ENCODE measurements around the gene GLYATL2. TPM values are rescaled to one million over a fixed set of nuclear protein-coding genes. Genes with fewer than 3 reads are reported as not detected.

Gene GLYATL2, protein sequence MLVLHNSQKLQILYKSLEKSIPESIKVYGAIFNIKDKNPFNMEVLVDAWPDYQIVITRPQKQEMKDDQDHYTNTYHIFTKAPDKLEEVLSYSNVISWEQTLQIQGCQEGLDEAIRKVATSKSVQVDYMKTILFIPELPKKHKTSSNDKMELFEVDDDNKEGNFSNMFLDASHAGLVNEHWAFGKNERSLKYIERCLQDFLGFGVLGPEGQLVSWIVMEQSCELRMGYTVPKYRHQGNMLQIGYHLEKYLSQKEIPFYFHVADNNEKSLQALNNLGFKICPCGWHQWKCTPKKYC
- 1.2 TPM for total RNA-seq

DNA sequence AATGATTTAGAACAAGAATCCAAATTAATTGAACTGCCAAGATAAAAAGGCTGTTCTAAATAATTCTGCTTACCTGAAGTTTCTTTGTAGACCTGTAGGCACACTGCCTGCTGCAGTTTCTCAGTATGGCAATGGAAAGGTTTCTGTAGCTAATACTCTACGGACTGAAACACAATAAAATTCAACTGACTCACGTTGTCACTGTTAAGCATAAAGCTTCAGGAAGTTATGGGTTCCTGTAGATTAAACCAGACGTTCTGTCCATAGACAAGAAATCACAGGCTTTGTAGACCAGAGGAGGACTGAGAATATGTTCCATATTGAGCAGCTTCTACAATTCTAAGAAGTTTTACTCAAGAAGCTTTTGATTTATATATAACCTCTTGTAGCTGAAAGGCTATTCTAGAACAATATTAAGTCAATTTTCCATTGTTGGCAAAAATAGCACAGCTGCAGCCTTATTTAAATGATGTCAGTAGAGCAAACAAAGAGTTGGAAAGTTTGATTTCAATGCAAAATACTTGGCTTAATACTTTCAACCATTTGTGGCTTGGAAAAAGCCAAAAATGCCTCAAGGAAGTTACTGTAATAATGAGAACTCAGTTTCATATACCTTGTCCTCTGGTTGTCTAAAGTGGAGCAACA, at the start of gene GLYATL2:
GLYATL2 (minus strand) TSS at position 344 of the 645 bp plus-strand sequence. CDS start 5,092 bp downstream, outside the sequence.
- DNase-seq: peak; percentile 6

DNA sequence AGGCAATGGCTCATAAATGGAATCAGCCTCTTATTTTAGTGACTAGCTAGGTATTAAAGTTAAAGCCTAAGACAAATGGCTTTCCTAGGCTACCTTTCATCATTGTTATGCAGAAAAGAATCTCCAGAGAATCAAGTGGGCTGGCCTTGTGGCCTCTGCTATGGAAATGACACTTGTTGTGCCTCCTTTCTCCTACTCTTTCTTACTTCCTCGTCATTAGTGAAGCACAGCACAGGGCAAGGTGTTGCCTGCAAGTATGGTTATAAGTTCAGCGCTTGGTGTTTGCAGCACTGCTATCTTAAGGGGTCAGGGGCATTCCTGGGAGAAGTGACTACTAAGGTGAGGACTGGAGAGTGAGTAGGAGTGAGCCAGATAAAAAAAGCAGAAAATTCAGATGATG, 49.4 kb upstream of the GLYATL2 start:
- DNase-seq: no peak

DNA sequence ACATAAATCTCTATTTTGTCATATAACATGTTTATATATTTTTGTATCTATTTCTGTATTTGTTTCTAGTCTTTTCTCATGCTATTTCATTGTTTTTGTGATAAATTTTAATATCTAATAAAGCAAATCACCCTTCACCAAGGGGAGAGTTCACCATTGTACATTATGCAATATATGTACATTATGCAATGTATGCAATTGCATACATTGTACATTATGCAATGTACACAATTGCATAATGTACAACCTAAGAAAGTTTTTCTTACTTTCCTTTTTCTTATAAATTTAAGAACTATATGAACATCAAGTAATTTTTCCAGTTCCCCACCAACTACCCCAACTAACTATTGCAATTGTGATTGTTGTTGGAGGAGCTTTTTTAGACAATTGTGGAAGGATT, 44.1 kb upstream of the GLYATL2 start:
- DNase-seq: no peak

DNA sequence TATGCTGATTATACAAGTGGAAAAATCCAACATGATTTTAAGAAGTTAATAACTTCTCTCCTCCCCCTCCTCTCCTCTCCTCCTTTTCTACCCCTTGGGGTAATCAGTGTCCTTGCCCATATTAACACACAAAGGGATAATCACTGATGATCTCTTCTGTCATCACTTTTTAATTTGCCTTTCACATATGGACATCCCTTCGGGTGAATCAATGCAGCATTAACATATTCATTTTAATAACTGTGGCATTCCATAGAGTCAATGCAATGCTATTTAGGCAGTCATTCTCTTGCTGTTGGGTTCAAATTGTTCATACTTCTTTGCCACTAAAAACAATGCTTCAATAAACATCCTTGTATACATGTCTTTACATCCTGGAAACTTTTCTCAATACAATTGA, 42.9 kb upstream of the GLYATL2 start:
- DNase-seq: no peak

DNA sequence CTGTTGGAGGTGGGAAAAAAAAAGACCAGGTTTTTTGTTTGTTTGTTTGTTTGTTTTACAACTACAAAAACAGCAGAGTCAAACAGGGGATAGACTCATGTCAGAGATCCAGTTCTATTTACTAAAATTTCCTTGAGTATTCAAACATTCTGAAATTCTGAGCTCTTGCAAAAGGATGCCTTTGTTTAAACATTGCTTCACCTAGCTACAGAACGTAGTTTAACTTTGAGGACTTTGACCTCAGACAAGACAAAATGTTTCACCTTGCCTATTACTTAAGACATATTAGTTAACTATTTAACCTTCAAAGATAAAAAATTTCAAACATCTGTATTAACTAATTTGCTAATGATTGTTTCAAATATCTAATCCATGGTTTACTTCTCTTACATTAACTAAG, 36.1 kb upstream of the GLYATL2 start:
- no peak for DNase-seq

DNA sequence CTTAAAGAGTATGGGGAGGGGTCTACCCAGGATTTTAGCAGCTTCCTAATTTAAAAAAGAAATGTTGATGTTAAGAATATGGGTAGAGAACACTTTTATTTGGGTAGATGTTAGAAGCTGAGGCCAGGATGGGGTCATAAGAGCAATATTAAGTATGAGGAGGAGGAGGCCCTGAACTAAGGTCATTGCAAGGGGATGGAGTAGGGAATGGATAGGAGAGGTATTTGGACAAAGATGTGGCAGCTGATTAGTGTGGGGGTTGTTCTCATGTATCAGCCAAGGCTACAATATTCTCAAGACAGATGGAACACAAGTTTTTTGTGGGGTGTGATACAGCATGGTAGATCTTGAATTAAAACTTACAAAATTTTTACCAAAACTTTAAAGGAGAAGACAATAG, 35.7 kb upstream of the GLYATL2 start:
- no peak for DNase-seq

DNA sequence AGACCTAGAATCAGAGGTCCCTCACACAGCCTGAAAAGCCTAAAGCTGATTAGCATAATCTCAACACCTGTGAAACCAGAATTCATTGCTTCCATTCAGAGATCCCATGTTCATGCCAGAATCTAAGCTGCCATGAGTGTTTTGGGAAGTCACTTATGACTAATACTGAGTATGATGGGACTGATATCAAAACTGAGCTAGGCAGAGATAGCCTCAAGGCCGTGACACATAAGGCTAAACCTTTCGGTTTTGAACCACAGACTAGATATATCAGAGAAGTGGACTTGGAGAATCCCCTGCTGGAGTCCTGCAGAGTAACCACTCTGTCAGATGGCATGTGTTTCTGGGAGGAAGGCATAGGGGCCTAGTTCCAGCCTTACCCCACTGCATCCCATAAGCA, 23.1 kb upstream of the GLYATL2 start:
- DNase-seq: no peak

DNA sequence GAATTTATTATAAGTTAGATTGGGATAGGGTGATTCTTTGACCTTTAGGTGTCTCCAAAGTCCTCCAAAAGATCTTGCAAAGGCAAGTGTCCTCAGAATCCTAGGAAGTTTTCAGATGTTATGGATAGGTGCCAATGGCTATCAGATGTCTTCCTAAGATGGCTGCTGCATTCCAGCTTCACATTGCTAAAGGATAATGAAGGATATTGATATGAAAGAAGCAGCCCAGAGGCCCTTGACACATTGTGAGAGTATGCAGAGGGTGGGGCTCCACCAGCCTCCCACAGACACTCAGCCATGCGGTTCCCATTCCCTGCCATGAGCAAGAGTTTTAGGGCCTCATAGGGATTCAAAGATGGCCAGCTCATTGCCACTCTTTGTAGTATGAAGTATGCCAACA, 22.3 kb upstream of the GLYATL2 start:
- DNase-seq: no peak

DNA sequence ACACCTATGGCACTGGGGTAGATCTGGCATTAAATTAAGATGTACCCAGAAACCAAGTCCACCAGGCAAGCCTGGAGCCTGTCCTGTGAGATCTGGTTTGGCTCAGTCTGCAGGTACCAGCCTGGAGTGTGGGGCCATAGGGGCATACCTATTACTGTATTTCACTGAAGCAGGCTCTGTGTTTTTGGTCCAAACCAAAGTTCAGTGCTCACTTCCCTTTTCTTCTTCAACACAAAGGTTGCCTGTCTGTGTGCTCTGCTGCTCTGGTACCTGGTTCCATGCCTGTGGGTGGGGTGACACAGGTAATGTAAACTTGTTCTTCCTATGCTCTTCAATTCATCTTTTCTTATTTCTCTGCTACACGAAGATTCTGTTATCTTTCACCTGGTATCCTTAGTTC, 19.8 kb upstream of the GLYATL2 start:
- no peak for DNase-seq

DNA sequence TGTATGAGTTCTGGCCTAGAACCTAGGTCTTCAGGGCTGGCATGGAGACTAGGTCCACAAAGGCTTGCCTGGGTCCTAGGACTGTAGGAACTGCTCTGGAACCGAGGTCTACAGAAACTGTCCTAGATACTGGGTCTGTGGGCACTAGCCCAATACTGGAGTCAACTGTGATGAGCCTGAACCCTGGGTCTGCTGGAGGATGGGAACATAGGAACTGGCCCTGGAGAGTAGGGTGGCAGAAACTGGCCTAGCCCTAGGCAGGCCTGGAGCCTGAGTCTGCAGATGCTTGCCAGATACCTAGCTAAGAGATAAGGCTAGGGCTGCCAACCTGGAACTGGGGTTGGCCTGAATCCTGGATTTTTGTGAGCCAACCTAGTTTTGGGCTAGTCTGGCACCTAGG, 19.2 kb upstream of the GLYATL2 start:
- no peak for DNase-seq

DNA sequence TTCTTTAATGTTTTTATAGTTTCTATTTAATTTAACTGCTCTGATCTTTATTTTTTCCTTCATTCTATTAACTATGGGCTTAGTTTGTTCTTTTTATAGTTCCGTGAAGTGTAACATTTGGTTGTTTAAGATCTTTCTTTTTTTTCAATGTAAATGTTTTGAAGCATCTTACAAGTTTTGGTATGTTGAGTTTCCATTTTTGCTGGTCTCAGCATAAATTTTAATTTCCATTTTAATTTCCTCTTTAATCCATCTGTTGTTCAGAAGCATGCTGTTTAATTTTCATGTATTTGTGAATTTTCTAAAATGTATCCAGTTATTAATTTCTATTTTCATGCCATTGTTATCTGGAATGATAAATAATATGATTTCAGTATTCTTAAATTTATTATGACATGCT, 17.0 kb upstream of the GLYATL2 start:
- DNase-seq: no peak

DNA sequence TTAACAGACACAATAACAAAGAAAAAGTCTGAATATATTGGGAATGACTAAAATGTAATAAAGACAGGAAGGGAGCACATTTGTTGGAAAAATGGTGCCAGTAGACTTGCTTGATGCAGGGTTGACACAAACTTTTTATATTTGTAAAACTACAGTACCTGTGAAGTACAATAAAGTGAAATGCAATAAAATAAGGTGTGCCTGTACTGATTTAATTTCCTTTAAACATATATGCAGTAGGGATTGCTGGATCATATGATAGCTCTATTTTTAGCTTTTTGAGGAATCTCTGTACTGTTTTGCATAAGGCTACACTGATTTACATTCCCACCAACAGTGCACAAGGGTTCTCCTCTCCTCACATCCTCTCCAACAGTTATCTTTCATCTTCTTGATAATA, 12.3 kb upstream of the GLYATL2 start:
- no peak for DNase-seq

DNA sequence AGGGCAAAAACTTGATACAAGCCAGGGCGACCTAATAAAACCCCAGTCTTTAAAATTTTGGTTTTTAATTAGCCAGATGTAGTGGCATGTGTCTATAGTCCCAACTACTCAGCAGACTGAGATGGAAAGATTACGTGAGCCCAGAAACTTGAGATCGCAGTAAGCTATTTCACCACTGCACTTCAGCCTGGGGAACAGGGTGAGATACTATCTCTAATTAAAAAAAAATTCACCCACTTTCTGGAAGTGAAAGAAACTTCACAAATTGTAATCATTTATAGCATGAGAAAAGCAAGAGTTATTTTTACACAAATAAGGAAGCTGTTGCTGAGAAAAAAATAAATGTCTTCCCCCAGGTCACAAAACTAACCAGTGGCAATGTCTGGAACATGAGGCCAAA, 882 bp upstream of the GLYATL2 start:
- DNase-seq: no peak

DNA sequence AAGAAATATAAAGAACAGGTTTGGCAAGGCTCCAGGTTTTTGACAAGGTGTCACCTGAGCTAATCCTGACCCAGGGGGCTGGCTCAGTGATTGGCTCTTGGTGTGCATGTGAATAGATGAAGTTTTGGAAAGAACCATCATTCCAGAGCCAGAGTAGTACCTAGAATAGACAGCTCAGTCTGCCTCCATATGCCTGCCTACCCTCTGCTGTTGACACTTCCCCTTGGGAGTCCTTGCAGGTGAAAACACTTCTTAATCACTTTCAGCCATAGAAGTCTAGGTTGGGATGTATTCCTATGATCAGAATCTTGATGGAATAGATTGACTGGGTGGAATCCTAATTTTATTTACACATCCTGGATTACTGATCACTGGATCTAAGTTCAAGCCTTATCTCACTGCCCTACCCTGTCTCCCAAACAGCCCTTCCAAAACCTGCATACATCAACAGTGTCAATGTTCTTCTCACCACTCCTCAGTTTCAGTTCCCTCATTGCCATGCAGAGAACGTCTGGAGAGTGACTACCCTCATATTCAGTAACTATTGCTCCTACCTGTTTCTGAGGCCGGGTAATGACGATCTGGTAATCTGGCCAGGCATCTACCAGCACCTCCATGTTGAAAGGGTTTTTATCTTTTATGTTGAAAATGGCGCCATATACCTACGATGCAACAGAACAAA, 6.7 kb downstream of the GLYATL2 start:
- DNase-seq: no peak

DNA sequence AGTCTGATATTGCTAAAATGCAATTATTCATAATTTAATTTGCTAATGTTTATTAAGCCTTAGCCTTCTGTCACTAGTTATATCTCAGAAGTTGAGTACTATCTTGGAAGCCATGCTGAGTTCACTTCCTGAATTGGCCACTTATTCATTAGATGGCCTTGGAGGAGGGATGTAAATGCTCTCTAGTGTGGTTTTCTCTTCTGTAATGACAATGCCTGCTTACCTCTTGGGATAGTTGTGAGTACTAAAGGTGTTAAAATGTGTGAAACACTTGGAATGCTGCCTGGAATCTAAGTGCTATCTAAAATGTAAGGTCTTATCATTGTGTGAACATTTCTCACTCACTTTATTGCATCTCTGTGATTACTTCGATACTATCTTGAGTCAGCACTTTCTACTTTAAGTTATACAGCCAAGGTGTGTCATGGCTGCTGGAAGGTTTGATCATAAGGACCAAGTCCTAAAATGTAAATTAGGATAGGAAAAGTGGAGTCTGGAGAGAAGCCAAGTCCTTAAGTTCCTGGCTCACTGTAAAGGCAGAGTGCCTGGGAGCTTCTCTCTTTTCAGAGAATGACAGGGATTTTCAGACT, 12.4 kb downstream of the GLYATL2 start:
- DNase-seq: no peak

DNA sequence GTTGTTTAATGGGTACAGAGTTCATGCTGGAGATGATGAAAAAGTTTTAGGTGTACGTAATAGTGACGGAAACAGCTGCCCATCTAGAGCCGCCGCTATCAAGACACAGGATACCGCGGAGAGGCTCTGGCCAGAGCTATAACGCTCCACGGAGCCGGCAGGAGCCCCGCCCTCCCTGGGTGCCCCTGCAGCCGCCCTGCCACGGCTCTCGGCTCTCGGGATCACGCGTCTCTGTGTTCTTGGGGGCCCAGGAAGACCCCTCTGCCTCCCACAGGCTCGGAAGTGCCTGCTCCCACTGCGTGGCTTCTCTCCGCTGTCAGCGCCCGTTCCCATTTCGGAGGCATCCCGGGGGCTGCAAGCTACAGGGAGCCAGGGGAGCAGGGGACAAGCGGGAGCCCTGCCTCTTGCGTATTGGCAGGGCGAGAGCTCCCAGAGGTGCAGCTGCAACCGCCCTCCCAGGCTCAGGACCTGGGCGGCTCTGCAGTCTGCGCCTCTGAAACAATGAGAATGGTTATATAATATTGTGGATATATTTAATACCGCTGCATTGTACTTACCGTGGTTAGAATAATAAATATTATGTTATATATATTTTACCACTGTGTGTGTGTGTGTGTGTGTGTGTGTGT, 13.7 kb downstream of the GLYATL2 start:
- DNase-seq: no peak

DNA sequence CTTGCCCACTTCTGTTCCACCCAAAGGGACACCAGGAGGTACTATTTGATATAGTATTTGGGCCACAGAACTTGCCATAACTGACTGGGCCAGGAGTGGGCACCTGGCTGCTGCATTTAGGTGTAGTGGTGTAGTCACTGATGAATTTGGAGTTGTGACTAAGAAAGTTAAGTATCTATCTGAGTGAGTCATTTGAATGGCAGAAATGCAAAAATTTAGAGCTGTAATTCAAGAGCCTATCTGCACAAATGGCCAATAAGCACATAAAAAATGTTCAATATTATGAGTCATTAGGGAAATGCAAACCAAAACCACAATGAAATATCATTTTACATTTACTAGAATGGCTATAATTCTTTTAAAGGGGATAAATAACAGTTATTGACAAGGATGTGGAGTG, 14.7 kb downstream of the GLYATL2 start:
- DNase-seq: no peak

DNA sequence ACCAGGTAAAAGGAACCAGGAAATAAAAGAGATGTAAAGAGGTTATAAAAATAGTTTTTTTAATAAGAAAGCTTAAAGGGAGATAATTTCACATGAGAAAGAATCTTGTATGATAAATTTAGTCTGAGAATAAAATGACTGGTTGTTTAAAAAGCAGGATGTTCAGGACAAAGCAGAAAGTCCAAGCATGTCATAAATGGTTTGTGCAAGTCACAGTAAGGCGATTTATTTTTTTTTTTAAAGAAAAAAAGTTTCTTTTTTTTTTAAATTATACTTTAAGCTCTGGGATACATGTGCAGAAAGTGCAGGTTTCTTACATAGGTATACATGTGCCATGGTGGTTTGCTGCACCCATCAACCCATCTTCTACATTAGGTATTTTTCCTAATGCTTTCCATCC, 30.8 kb downstream of the GLYATL2 start:
- no peak for DNase-seq

DNA sequence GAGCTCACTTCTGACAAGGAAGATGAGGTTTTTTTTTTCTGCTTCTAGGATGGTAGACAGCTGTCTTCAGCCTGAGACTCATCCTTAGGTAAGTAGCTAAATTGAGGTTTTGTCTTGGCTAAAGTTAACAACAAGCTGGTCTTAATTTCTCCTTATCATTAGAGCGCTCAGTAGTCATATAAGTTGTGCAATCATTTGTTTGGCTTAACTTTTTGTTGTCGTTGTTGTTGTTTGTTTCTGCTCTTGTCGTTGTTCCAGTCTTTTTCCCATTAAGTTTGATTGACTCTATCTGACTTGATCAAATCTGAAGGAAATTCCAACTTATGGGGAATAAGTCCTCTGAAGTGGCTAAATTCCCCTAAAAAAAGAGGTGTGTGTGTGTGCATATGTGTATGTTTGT, 33.0 kb downstream of the GLYATL2 start:
- no peak for DNase-seq

DNA sequence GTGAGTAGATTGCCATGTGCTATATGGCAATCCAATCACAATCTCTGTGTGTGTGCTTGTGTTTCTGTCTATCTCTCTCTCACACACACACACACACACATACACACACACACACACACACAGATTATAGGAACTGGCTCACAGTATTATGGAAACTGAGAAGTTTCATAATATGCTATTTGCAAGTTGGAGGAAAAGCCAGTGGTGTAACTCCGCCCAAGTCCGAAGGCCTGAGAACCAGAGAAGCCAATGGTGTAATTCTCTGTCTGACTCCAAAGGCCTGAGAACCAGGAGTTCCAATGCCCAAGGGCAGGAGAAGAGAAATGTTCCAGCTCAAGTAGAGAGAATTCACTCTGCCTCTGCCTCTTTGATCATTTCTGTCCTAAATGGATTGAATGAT, 37.2 kb downstream of the GLYATL2 start:
- DNase-seq: no peak

DNA sequence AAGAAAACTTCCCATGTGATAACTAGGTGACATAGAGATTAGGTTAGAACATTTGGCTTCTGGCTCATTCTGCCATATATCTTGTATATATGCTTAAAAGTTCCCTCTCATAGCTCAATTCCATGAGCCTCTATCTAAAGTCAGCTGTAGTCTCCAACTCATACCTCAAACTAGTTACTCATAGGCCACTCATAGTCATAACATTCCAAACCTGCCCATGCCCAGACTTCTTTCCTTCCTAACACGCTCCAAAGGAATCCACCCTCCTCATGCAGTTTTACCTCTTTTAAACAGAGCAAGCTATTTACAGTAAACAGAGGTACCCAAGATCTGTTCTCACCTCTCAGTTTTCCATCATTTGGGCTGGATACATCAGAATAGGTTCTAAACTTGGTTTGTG, 39.4 kb downstream of the GLYATL2 start:
- no peak for DNase-seq

DNA sequence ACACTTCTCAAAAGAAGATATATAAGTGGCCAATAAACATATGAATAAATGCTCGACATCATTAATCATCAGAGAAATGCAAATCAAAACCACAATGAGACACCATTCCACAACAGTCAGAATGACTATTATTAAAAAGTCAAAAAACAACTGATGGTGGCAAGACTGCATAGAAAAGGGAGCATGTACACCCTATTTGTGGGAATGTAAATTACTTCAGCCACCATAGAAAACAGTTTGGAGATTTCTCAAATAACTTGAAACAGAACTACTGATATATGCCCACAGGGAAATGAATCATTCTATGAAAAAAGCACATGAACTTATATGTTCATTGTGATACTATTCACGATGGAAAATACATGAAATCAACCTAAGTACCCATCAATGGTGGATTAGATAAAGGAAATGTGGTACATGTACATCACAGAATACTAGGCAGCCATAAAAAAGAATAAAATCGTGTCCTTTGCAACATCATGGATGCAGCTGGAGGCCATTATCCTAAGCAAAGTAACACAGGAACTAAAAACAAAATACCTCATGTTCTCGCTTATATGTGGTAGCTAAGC, 42.4 kb downstream of the GLYATL2 start:
- DNase-seq: no peak

DNA sequence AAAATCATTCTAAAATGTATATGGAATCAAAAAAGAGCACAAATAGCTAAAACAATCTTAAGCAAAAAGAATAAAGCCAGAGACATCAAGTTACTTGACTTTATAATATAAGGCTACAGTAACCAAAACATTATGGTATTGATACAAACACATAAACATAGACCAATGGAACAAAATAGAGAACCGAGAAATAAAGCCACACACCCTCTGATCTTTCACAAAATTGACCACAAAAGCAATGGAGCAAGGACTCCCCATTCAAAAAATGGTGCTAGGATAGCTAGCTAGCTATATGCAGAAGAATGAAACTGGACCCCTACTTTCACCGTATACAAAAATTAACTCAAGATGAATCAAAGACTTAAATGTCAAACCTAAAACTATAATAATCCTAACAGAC, 43.2 kb downstream of the GLYATL2 start:
- DNase-seq: no peak

All from tongue (tissue), 2 donors.